Body of pancreas (tissue), 4 donors: ENCODE data around the gene RTP2.

Experiments
- CTCF ChIP-seq, 7 experiments: fragments of 450-650 bp in 4 of 7; fragments of 200-600 bp in 3 of 7; sonication (generic) in 3 of 7; IDR thresholded peaks; one replicate each; pipeline ENCODE4 v1.5.1; 2016 to 2019; ENCODE audit warnings: antibody characterized with exemption in 7 of 7
- POLR2A ChIP-seq, 3 donors: fragments of 450-650 bp; IDR thresholded peaks; one replicate each; pipeline ENCODE4 v1.6.1; 2016; ENCODE audit warnings: antibody characterized with exemption in 3 of 3, mild to moderate bottlenecking in 2 of 3

GRCh38 chr3:187720337-187720670, 17.9 kb upstream of the RTP2 start:
- TF ChIP-seq POLR2A (IDR thresholded peaks at IDR 0.05) (no peak), CTCF (IDR thresholded peaks at IDR 0.05) (no peak)
